CD4-positive, alpha-beta T cell treated with Interleukin-17A for 4 hours (primary cell): ENCODE measurements around the gene ARMC8.

ENCODE experiments used
- DNase-seq: peaks from one replicate; pipeline ENCODE4 v3.0.0-alpha.2; 2020; ENCODE audit warnings: mixed read lengths

ARMC8 gene

GRCh38 chr3:138253609-138254008 is 66.5 kb downstream of the ARMC8 start:
- no peak for DNase-seq

- DNase-seq, result no peak
Measured at GRCh38 chr3:138254216-138254615, 67.1 kb downstream of the ARMC8 start.

GRCh38 chr3:138256022-138256421 is 68.9 kb downstream of the ARMC8 start:
- DNase-seq, result no peak

- no peak for DNase-seq
Measured at GRCh38 chr3:138257986-138258385, 70.9 kb downstream of the ARMC8 start.

GRCh38 chr3:138259126-138259525 is 72.0 kb downstream of the ARMC8 start:
- no peak for DNase-seq

- DNase-seq, result no peak
Measured at GRCh38 chr3:138260611-138261010, 73.5 kb downstream of the ARMC8 start.

- DNase-seq, result no peak
Measured at GRCh38 chr3:138263104-138263503, 76.0 kb downstream of the ARMC8 start.

- DNase-seq, result no peak
Measured at GRCh38 chr3:138265745-138266144, 78.6 kb downstream of the ARMC8 start.

GRCh38 chr3:138267083-138267482 is 80.0 kb downstream of the ARMC8 start:
- no peak for DNase-seq

- DNase-seq, result no peak
Measured at GRCh38 chr3:138270245-138270644, 83.1 kb downstream of the ARMC8 start.

GRCh38 chr3:138271189-138271794 is 84.2 kb downstream of the ARMC8 start:
- DNase-seq, result no peak

GRCh38 chr3:138281561-138281960 is 94.5 kb downstream of the ARMC8 start:
- DNase-seq, result no peak

- no peak for DNase-seq
Measured at GRCh38 chr3:138282836-138283235, 95.7 kb downstream of the ARMC8 start.

- no peak for DNase-seq
Measured at GRCh38 chr3:138284079-138284478, 97.0 kb downstream of the ARMC8 start.

GRCh38 chr3:138284957-138285477 is 97.9 kb downstream of the ARMC8 start:
- no peak for DNase-seq

GRCh38 chr3:138289260-138289659 is 102.2 kb downstream of the ARMC8 start:
- no peak for DNase-seq

- no peak for DNase-seq
Measured at GRCh38 chr3:138289701-138290100, 102.6 kb downstream of the ARMC8 start.

GRCh38 chr3:138296639-138297038 is 109.5 kb downstream of the ARMC8 start:
- no peak for DNase-seq

GRCh38 chr3:138297059-138297607 is 110.0 kb downstream of the ARMC8 start:
- DNase-seq, result no peak

GRCh38 chr3:138297876-138298275 is 110.8 kb downstream of the ARMC8 start:
- no peak for DNase-seq

GRCh38 chr3:138300647-138301046 is 113.5 kb downstream of the ARMC8 start:
- DNase-seq, result no peak

GRCh38 chr3:138303474-138303873 is 116.4 kb downstream of the ARMC8 start:
- DNase-seq, result no peak

- DNase-seq, result no peak
Measured at GRCh38 chr3:138307899-138308298, 120.8 kb downstream of the ARMC8 start.

GRCh38 chr3:138308783-138309182 is 121.7 kb downstream of the ARMC8 start:
- no peak for DNase-seq

- no peak for DNase-seq
Measured at GRCh38 chr3:138310494-138310893, 123.4 kb downstream of the ARMC8 start.
